Naive thymus-derived CD8-positive, alpha-beta T cell (primary cell): Measurements from ENCODE around the gene PGAP1. TPM values are rescaled to one million over a fixed set of nuclear protein-coding genes. Genes with fewer than 3 reads are reported as not detected.

Experiments
- ATAC-seq, 2 donors: fragments of 150-1000 bp; cut with Tn5 transposase in 1 of 2; sonication (Bioruptor Pico), chemical (Tn5 transposase) in 1 of 2; 1 replicate in 1 of 2; 2 replicates in 1 of 2; pipeline ENCODE4 v1.10.0; 2021; ENCODE audit warnings: mild to moderate bottlenecking in 2 of 2, moderate library complexity in 2 of 2
- POLR2A ChIA-PET: fragments of 350-600 bp; sonication (Branson Sonifier 250); formaldehyde crosslinking; loops from one replicate; lab custom pipeline; 2021; ENCODE audit warnings: antibody characterized with exemption; lab: Charles Lee
- DNase-seq, 10 donors: peaks; one replicate each; pipeline versions ENCODE4 v3.0.0 to v3.0.0-alpha.2; 2020 to 2022
- H3K27ac Mint-ChIP-seq, 10 donors: one replicate each; pipeline ENCODE4 v1.8.0; 2020 to 2022; ENCODE audit warnings: mild to moderate bottlenecking in 10 of 10, mixed read lengths in 10 of 10, moderate library complexity in 4 of 10, inconsistent platforms in 1 of 10
- H3K27me3 Mint-ChIP-seq, 5 donors: one replicate each; pipeline ENCODE4 v1.8.0; 2021 to 2022; ENCODE audit warnings: mixed read lengths in 5 of 5
- H3K36me3 Mint-ChIP-seq, 3 donors: one replicate each; pipeline ENCODE4 v1.8.0; 2020 to 2022; ENCODE audit warnings: mixed read lengths in 3 of 3, mild to moderate bottlenecking in 2 of 3, inconsistent platforms in 1 of 3
- H3K4me1 Mint-ChIP-seq, 4 donors: one replicate each; pipeline ENCODE4 v1.8.0; 2021 to 2022; ENCODE audit warnings: mixed read lengths in 4 of 4
- H3K4me3 Mint-ChIP-seq, 10 donors: one replicate each; pipeline ENCODE4 v1.8.0; 2020 to 2022; ENCODE audit warnings: mild to moderate bottlenecking in 10 of 10, mixed read lengths in 10 of 10, moderate library complexity in 6 of 10, inconsistent platforms in 1 of 10
- H3K9me3 Mint-ChIP-seq, 9 donors: one replicate each; pipeline ENCODE4 v1.8.0; 2020 to 2022; ENCODE audit warnings: mixed read lengths in 9 of 9, mild to moderate bottlenecking in 3 of 9, inconsistent platforms in 1 of 9, moderate library complexity in 1 of 9
- polyA plus RNA-seq, 3 donors: library from polyadenylated mRNA; unstranded; fragments of 300-500 nt; fragmentation: Illumina TruSeq; gene quantifications; one replicate each; pipeline ENCODE4 v1.2.3, GENCODE V29; 2021
- total RNA-seq, 8 experiments: library from RNA in 2 of 8; stranded (reverse) in 2 of 8; gene quantifications; one replicate each; pipeline ENCODE4 v1.2.3 and lab custom pipeline; 2021 to 2026

The PGAP1 gene
- total and polyA plus RNA-seq, 5 experiments from 2014 or later, result 0.64 to 9.7 (median 1.6) TPM

GRCh38 chr2:196809260-196809659 lies 117.2 kb downstream of the PGAP1 start, which contains the start of gene C2orf66:
Gene C2orf66 (minus strand): TSS chr2:196809355. CDS start chr2:196809336, 19 bp downstream.
- peaks cover 24 to 45% (median 30%) of the 10 kb centered on the region in 5 donors for H3K27me3 Mint-ChIP-seq
- H3K4me3 Mint-ChIP-seq, result no peak within 1 kb of the TSS
- POLR2A ChIA-PET, result interaction anchor here (1.4 kb wide), 1 partner anchor 10 kb away, joined by 4 read pairs; the partner anchor contains the start of gene GTF3C3
- H3K27ac Mint-ChIP-seq, result peak within 1 kb of the TSS in 1 of 10 donors; percentile 25
- DNase-seq, result no peak
- peaks cover 0 to 9% (median 0%) of the 10 kb centered on the region in 3 donors for H3K36me3 Mint-ChIP-seq
- no peaks in the 10 kb centered on the region for H3K4me1 Mint-ChIP-seq
- peaks cover 0 to 10% (median 1%) of the 10 kb centered on the region in 9 donors for H3K9me3 Mint-ChIP-seq
- ATAC-seq, result no peak

- peaks cover 0 to 3% (median 0%) of the 10 kb centered on the region in 9 donors for H3K9me3 Mint-ChIP-seq
- ATAC-seq, result no peak
- H3K4me1 Mint-ChIP-seq, result no peaks in the 10 kb centered on the region
- POLR2A ChIA-PET, result interaction anchor here (1.4 kb wide), 1 partner anchor 9 kb away, joined by 4 read pairs; the partner anchor contains the start of gene GTF3C3
- H3K27ac Mint-ChIP-seq, result no peak overlapping the region
- peaks cover 19 to 40% (median 28%) of the 10 kb centered on the region in 5 donors for H3K27me3 Mint-ChIP-seq
- H3K36me3 Mint-ChIP-seq, result peaks cover 0 to 8% (median 0%) of the 10 kb centered on the region in 3 donors
- H3K4me3 Mint-ChIP-seq, result no peak overlapping the region
- DNase-seq, result no peak
These were observed 118.3 kb downstream of the PGAP1 start for GRCh38 chr2:196808083-196808665.

- DNase-seq, result no peak
- no peak for ATAC-seq
- Mint-ChIP-seq H3K9me3 (no peaks in the 10 kb centered on the region), H3K4me3 (no peak overlapping the region), H3K27me3 (peaks cover 7 to 15% (median 10%) of the 10 kb centered on the region in 5 donors), H3K4me1 (peaks cover 2 to 7% (median 5%) of the 10 kb centered on the region in 4 donors), H3K27ac (no peak overlapping the region), H3K36me3 (peaks cover 0 to 3% (median 0%) of the 10 kb centered on the region in 3 donors)
- POLR2A ChIA-PET, result no interaction called here
These were observed 122.1 kb downstream of the PGAP1 start for GRCh38 chr2:196804381-196804780.

GRCh38 chr2:196802401-196802800 lies 124.1 kb downstream of the PGAP1 start:
- H3K4me1 Mint-ChIP-seq, result peaks cover 3 to 19% (median 11%) of the 10 kb centered on the region in 4 donors
- ATAC-seq, result no peak
- DNase-seq, result no peak
- H3K27me3 Mint-ChIP-seq, result peaks cover 0 to 12% (median 5%) of the 10 kb centered on the region in 5 donors
- no peaks in the 10 kb centered on the region for H3K9me3 Mint-ChIP-seq
- POLR2A ChIA-PET, result no interaction called here
- H3K27ac Mint-ChIP-seq, result no peak overlapping the region
- H3K4me3 Mint-ChIP-seq, result no peak overlapping the region
- H3K36me3 Mint-ChIP-seq, result peaks cover 0 to 4% (median 3%) of the 10 kb centered on the region in 3 donors

- peaks cover 4 to 24% (median 18%) of the 10 kb centered on the region in 4 donors for H3K4me1 Mint-ChIP-seq
- H3K27ac Mint-ChIP-seq, result no peak overlapping the region
- no peaks in the 10 kb centered on the region for H3K9me3 Mint-ChIP-seq
- POLR2A ChIA-PET, result no interaction called here
- H3K27me3 Mint-ChIP-seq, result peaks cover 0 to 12% (median 5%) of the 10 kb centered on the region in 5 donors
- H3K4me3 Mint-ChIP-seq, result no peak overlapping the region
- DNase-seq, result no peak
- H3K36me3 Mint-ChIP-seq, result peaks cover 3 to 10% (median 3%) of the 10 kb centered on the region in 3 donors
- no peak for ATAC-seq
These were observed 124.7 kb downstream of the PGAP1 start for GRCh38 chr2:196801674-196802261.

GRCh38 chr2:196798980-196799379 lies 127.5 kb downstream of the PGAP1 start:
- peaks cover 7 to 35% (median 24%) of the 10 kb centered on the region in 4 donors for H3K4me1 Mint-ChIP-seq
- POLR2A ChIA-PET, result interaction anchor here (0.5 to 1.3 kb wide), 12 partner anchors 9 to 906 kb away, joined by 3 to 8 read pairs (median 4); partner anchors contain the start of genes CCDC150, MARS2, PGAP1 and SF3B1
- DNase-seq (no peak), ATAC-seq (peak; percentile 10 to 11)
- H3K4me3 Mint-ChIP-seq, result peak overlapping the region; percentile 91 to 99 (median 98)
- H3K27ac Mint-ChIP-seq, result peak overlapping the region; percentile 91 to 99 (median 96)
- peaks cover 2 to 30% (median 10%) of the 10 kb centered on the region in 3 donors for H3K36me3 Mint-ChIP-seq
- no peaks in the 10 kb centered on the region for H3K9me3 Mint-ChIP-seq
- H3K27me3 Mint-ChIP-seq, result peaks cover 0 to 7% (median 3%) of the 10 kb centered on the region in 5 donors

- peak overlapping the region in 1 of 10 donors; percentile 4 for H3K27ac Mint-ChIP-seq
- no peaks in the 10 kb centered on the region for H3K9me3 Mint-ChIP-seq
- H3K36me3 Mint-ChIP-seq, result peaks cover 9 to 85% (median 37%) of the 10 kb centered on the region in 3 donors
- H3K4me1 Mint-ChIP-seq, result peaks cover 4 to 27% (median 13%) of the 10 kb centered on the region in 4 donors
- no peaks in the 10 kb centered on the region for H3K27me3 Mint-ChIP-seq
- no peak overlapping the region for H3K4me3 Mint-ChIP-seq
- DNase-seq (no peak), ATAC-seq (no peak)
- POLR2A ChIA-PET, result no interaction called here
These were observed 133.6 kb downstream of the PGAP1 start for GRCh38 chr2:196792865-196793264.

- peak overlapping the region in 4 of 10 donors; percentile 7 to 65 (median 39) for H3K27ac Mint-ChIP-seq
- peaks cover 7 to 68% (median 27%) of the 10 kb centered on the region in 3 donors for H3K36me3 Mint-ChIP-seq
- H3K9me3 Mint-ChIP-seq, result no peaks in the 10 kb centered on the region
- H3K4me3 Mint-ChIP-seq, result no peak overlapping the region
- H3K4me1 Mint-ChIP-seq, result peaks cover 0 to 7% (median 4%) of the 10 kb centered on the region in 4 donors
- no peak for DNase-seq
- ATAC-seq, result no peak
- POLR2A ChIA-PET, result no interaction called here
- H3K27me3 Mint-ChIP-seq, result no peaks in the 10 kb centered on the region
These were observed 142.9 kb downstream of the PGAP1 start for GRCh38 chr2:196783431-196784094.

Other genes starting within 250 kb of the PGAP1 start
- 10 to 100 TPM; 47.1 to 56.9 TPM for gene GTF3C3, start 127.0 kb downstream of the PGAP1 start, total RNA-seq
- gene GTF3C3, start 127.0 kb downstream of the PGAP1 start, polyA plus RNA-seq, result 10 to 100 TPM in 2 of 3 donors, 1 to 10 TPM in 1; 9.6 to 13.8 (median 13.4) TPM
- not detected for gene C2orf66, start 117.4 kb downstream of the PGAP1 start, total RNA-seq
- not detected for gene C2orf66, start 117.4 kb downstream of the PGAP1 start, polyA plus RNA-seq